Non-pigmented ciliary epithelial cell (primary cell): ENCODE data around the gene ACVR2B.

Experiments used
- DNase-seq: peaks from one replicate; pipeline ENCODE4 v3.0.0-alpha.2; 2010; ENCODE audit warnings: low read depth

ACVR2B gene

DNA sequence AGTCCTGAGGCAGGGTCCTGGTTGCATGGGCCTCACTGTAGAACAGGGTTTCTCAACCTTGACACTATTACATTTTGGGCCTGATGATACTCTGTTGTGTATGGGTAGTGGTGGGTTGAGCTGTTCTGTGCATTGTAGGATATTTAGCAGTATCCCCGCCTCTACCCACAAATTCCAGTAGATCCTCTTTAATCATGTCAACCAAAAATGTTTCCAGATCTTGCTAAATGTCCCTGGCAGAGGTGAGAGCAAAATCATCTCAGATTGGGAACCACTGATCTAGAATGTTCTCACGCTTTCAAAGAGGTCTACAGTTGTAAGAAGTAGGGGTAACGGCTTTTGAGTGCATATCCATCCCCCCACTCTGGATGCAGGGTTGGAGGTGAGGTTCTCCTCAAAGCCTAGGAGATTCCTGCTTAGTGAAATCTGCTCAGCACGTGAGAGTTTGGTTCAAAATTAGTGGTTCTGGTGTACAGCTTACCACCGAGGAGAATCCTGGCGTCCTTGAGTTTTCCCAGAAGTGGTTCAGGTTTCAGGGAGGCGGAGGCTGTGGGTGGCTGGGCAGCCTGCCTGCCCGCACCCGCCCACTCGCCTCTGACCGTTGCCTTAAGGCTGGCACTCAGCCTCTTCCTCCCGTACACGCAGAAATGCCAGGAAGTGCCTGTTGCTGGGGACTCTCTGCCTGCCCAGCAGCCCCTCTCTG lies 5.3 kb downstream of the ACVR2B start:
- no peak for DNase-seq

GRCh38 chr3:38459499-38460048 lies 5.9 kb downstream of the ACVR2B start:
- no peak for DNase-seq

DNA sequence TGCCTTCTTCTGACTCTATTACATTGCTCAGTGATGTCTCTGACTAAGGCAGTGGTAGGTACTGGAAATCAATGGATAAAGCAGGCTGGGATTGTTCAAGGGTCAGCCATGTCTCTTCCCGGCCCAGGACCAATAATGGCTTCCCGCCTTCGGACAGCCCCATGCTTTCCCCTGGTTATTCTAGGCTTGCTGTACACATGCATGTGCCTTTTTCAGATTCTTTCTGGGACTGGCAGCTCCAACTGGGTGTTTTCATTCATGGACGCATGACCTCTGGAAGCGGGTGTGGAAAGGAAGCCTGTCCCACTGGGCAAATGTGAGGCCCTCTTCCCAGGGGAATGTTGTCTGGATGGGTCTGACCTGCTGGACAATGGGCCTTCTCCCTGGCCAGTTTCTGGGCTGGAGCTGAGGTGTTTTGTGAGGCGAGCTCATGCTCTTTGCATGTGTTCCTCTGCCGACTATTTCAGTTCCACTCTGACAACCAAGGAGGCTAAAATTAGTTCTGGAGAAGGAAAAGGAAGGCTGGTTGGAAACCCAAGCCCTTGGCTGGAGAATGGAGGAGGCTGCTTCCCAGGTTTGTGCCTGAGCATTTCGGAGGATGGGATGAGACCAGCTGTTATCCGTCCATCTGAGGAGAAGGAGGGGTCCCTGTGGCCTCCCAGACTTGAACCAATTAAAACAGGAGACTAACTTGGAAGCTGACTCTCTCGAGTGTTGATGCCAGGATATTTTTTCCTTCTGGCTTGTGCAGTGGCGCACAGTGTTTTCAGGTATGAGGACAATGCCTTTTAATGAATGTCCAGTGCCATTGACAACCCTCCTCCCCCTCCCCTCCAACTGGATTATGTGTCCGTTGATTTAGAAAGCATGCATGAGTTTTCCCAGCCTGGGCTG lies 6.9 kb downstream of the ACVR2B start:
- DNase-seq = no peak

DNA sequence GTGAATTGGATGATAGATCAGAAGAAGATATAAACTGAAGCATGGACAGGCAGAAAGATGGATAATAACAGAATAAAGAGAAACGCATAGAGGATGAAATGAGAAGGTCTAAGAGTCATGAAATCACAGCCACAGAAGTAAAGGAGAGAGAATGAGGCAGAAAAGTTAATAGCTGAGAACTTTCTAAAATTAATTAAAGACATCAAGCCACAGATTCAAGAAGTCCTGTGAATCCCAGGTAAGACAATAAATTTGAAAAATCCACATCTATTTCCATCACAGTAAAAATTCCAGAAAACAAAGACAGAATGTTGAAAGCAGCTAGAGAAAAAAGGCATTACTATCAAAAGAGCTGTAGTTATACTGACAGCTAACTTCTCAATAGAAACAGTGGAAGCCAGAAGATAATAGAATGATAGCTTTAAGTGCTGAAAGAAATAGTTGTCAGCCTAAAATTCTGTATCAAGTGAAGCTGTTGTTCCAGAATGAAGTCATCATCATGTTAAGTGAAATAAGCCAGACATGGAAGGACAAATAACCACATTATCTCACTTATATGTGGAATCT lies 12.0 kb downstream of the ACVR2B start:
- DNase-seq = no peak

DNA sequence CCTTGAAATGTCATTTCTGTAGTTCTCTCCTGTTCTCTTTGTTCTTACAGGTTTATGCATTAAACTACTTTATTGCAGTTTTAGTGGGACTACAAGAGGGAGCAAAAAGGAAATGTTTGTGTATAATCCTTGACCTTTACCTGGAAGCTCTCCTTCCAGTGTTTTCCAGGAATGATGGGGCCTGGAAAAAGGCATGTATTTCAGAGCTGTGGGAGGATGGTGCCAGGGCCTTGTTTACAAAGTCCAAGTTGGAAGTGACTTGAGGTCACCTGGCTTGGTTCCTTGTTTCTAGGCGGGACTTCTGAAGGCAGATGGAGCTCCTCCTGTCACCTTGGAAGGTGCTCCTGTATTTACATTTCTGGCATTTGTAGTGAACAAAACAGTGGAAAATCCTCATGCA lies 15.1 kb downstream of the ACVR2B start:
- DNase-seq = no peak

DNA sequence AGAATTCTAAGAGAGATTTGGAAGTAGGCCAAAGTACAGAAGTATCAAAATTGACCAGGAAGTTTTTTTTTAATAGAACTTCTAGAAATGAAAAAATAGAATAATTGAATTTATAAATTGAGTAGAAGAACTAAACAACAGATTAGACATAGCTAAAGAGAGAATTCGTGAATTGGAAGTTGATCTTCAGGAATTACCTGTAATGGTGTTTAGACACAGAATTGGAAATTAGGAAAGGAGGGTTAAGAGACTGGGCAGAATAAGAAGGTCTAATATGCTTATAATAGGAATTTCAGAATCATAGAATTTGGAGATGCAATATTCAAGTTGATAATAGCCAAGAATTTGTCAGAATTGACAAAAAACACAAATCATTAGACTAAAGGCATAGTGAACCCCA lies 16.2 kb downstream of the ACVR2B start:
- no peak for DNase-seq

- DNase-seq = no peak
Measured at GRCh38 chr3:38471260-38471857, 17.7 kb downstream of the ACVR2B start.

- DNase-seq = no peak
Measured at GRCh38 chr3:38472342-38472741, 18.7 kb downstream of the ACVR2B start.

DNA sequence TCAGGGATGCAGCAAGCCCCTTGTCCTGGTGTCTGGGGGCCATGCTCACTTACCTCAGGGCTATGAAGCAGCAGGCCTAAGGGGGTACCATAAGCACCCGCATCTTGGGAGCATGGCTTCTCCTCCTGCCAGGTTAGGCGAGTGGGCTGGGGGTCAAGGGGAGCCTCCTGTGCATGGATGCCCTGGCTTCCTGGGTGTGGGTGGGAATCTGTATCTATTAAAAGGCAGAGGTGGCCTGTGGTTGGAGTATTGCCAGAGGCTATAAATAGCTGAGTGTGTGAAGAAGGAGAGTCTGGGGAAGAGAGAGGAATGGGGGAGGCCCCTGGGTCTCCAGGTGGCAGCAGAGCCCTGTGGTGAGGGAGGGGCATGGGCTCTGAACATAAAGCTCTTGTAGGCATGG lies 19.5 kb downstream of the ACVR2B start:
- DNase-seq = no peak

GRCh38 chr3:38474928-38475605 lies 21.4 kb downstream of the ACVR2B start:
- DNase-seq = no peak

DNA sequence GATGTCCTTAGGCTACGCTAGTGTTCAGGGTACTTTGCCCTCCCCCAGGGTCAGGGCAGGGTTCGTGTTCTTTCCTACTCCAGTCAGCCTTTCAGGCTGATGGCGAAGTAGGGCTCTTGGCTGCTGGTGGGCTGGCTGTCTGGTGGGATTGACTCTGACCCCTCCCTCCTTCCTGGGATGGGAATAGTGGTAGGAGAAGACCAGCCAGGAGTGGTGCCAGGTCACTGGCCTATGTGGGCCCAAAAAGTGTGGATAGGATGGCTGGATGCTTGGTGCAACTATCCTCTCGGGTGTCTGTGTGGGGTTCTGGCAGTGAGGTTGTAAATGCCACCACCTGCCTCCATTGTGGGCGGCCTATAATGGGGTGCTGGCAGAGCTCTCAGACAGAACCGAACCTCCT lies 22.0 kb downstream of the ACVR2B start:
- DNase-seq = no peak

GRCh38 chr3:38476157-38476756 lies 22.6 kb downstream of the ACVR2B start:
- DNase-seq = no peak

- DNase-seq = no peak
Measured at GRCh38 chr3:38477057-38477820, 23.5 kb downstream of the ACVR2B start.

DNA sequence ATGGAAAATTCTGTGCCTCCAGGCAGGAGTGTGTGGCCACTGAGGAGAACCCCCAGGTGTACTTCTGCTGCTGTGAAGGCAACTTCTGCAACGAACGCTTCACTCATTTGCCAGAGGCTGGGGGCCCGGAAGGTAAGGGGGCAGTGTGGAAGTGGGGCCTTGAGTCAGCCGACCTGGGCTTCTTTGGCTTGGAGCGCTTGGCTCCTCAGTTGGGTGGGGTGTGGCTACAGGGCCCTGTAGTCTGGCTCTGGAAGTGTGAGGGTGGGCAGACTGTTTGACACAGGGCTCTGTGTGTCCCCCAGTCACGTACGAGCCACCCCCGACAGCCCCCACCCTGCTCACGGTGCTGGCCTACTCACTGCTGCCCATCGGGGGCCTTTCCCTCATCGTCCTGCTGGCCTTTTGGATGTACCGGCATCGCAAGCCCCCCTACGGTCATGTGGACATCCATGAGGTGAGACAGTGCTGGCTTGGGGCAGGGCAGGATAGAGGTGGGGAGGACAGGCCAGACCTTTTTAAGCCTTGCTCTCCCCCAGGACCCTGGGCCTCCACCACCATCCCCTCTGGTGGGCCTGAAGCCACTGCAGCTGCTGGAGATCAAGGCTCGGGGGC lies 24.3 kb downstream of the ACVR2B start:
- DNase-seq = no peak

- DNase-seq = no peak
Measured at GRCh38 chr3:38478901-38479300, 25.2 kb downstream of the ACVR2B start.

DNA sequence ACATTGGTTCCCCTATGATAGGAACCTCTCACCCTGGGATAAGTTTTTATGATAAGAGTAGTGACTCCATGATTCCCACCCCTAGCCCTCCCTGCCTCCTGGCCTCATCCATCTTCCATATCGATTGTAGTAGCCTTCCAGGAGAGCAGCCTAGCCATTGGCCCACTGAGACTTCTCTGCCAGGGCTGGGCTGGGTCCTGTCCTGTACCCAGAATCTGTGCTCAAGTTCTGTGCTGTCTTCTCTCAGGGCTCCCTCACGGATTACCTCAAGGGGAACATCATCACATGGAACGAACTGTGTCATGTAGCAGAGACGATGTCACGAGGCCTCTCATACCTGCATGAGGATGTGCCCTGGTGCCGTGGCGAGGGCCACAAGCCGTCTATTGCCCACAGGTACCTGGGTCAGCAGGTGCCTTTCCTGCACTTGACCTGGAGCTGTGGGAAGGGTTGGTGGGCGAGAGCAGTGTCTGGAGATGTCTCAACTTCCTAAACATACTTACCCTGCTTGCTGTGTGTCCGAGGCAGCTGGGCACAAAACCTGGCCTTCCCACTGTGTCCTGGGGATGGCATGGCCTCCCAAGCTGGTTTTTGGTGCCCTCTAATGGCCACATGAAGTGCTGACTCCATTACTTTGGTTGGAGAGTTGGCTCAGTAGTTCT lies 25.9 kb downstream of the ACVR2B start:
- no peak for DNase-seq

DNA sequence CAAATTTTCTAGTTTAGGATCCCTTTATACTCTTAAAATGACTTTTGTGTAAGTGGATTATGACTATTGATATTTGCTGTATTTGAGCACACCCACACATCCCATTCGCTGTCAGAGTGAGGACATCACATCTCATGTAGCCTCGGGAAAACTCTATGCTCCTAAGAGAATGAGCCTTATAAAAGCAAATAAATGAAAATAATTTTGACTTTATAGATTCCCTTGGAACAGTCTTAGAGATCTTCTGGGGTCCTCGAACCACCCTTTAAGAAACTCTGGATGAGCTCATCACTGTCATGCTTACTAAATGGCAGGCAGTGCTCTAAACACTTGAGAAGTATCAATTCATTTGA lies 26.4 kb downstream of the ACVR2B start:
- no peak for DNase-seq

DNA sequence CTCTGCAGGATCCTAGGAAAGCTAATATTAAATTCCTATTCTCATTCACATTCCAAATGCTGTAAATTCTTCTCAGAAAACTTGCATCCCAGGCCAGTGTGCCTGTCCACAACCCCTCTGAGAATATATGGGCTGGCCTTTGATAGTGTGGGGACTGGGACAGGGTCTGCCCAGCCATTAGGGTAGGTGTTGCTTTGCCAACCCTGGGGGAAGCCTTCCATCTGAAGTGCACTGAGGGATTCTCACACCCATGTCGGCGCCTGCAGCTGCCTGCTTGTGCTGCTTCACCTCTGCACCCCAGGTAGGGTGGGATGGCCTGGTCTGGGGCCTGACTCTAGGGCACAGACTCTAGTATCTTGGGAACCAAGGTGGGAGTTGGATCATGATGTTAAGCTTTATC lies 27.2 kb downstream of the ACVR2B start:
- DNase-seq = no peak

- no peak for DNase-seq
Measured at GRCh38 chr3:38482951-38483350, 29.3 kb downstream of the ACVR2B start.

GRCh38 chr3:38487323-38487722 lies 33.6 kb downstream of the ACVR2B start:
- DNase-seq = no peak
